K562 (cell line): Measurements from ENCODE around the gene ACAT2. TPM values are rescaled to one million over a fixed set of nuclear protein-coding genes. Genes with fewer than 3 reads are reported as not detected.

ENCODE experiments used
- ATAC-seq: fragments of 200-7000 bp; cut with Tn5 transposase; 3 replicates; pipeline ENCODE4 v1.9.1; 2020; ENCODE audit warnings: moderate library complexity
- BruUV-seq: library from RNA; stranded (reverse); fragments of 400-500 nt; replicated peaks from 2 replicates; lab custom pipeline; 2021; lab: Mats Ljungman, UMichigan
- CTCF ChIA-PET: fragments of 300-600 bp; formaldehyde crosslinking; extraction: SDS; loops from one replicate; lab custom pipeline; 2021; ENCODE audit warnings: low intra/inter-chr PET ratio; lab: Yijun Ruan, JAX
- POLR2A ChIA-PET: fragments of 300-600, 350-650 bp; sonication (Branson Sonifier 250); formaldehyde crosslinking; extraction: SDS; loops from one replicate; lab custom pipeline; 2021; ENCODE audit warnings: antibody characterized with exemption, inconsistent platforms; lab: Yijun Ruan, JAX
- DNase-seq, 4 experiments: peaks; one replicate each; pipeline versions ENCODE4 v3.0.0 to v3.0.0-alpha.2; 2011 to 2018; ENCODE audit warnings: low spot score in 3 of 4, mixed read lengths in 3 of 4; ENCODE audit errors: extremely low read depth in 1 of 4
- FAIRE-seq: peaks from 2 replicates; lab custom pipeline; 2011; peaks lifted over from hg19 to GRCh38; lab: Jason Lieb, UNC
- H2AFZ ChIP-seq: 2 replicates; pipeline ENCODE4 v1.6.0; 2011; ENCODE audit warnings: low read depth, low read length, control low read depth, inconsistent platforms
- H3K27ac ChIP-seq: fragments of 200-600 bp; 3 replicates; pipeline ENCODE4 v1.8.0; 2011; ENCODE audit warnings: low read depth, mild to moderate bottlenecking, control low read depth, inconsistent platforms, low read length, moderate library complexity, mixed read lengths; ENCODE audit errors: extremely low read depth
- H3K27me3 ChIP-seq, 2 experiments: fragments of 300-600 bp in 1 of 2; 2 replicates in 1 of 2; 3 replicates in 1 of 2; pipeline versions ENCODE4 v1.6.0 to v1.8.0; 2011; ENCODE audit warnings: inconsistent platforms in 2 of 2, low read length in 2 of 2, mild to moderate bottlenecking in 1 of 2, mixed read lengths in 1 of 2, moderate library complexity in 1 of 2; ENCODE audit not compliant: control insufficient read depth in 2 of 2, insufficient read depth in 2 of 2
- H3K36me3 ChIP-seq: fragments of 300-600 bp; 3 replicates; pipeline ENCODE4 v1.8.0; 2011; ENCODE audit warnings: mild to moderate bottlenecking, low read length, inconsistent platforms; ENCODE audit not compliant: control insufficient read depth, insufficient read depth
- H3K4me1 ChIP-seq, 2 experiments: fragments of 200-600 bp in 1 of 2; replicated peaks in 1 of 2; 2 replicates in 1 of 2; 3 replicates in 1 of 2; pipeline versions ENCODE4 v1.5.1 to v1.8.0; 2011; ENCODE audit warnings: inconsistent platforms in 2 of 2, low read length in 2 of 2, mild to moderate bottlenecking in 1 of 2, mixed read lengths in 1 of 2, moderate library complexity in 1 of 2; ENCODE audit not compliant: control insufficient read depth in 2 of 2, insufficient read depth in 2 of 2
- H3K4me2 ChIP-seq: 2 replicates; pipeline ENCODE4 v1.6.1; 2011; ENCODE audit warnings: low read length, control low read depth, inconsistent platforms, mixed read lengths; ENCODE audit not compliant: insufficient read depth
- H3K4me3 ChIP-seq: fragments of 200-600 bp; sonication (generic), shearing (Covaris generic); 2 replicates; pipeline ENCODE4 v1.5.1; 2016; ENCODE audit warnings: control low read depth, inconsistent platforms
- H3K79me2 ChIP-seq: fragments of 200-600 bp; 3 replicates; pipeline ENCODE4 v1.8.0; 2011; ENCODE audit warnings: low read length, inconsistent platforms; ENCODE audit not compliant: control insufficient read depth, insufficient read depth
- H3K9ac ChIP-seq, 2 experiments: 2 replicates each; pipeline versions ENCODE4 v1.6.0 to v1.6.1; 2011; ENCODE audit warnings: low read depth in 2 of 2, low read length in 2 of 2, control low read depth in 1 of 2, inconsistent platforms in 1 of 2, mild to moderate bottlenecking in 1 of 2, mixed read lengths in 1 of 2; ENCODE audit not compliant: insufficient read depth in 1 of 2
- H3K9me1 ChIP-seq: one replicate; pipeline ENCODE4 v1.6.0; 2011; ENCODE audit warnings: inconsistent platforms, mild to moderate bottlenecking, low read length, moderate library complexity; ENCODE audit not compliant: control insufficient read depth, insufficient read depth
- H3K9me3 ChIP-seq: replicated peaks from 2 replicates; pipeline ENCODE4 v1.5.1; 2011; ENCODE audit warnings: low read depth, low read length, inconsistent platforms; ENCODE audit not compliant: control insufficient read depth, insufficient read depth
- H4K20me1 ChIP-seq: replicated peaks from 2 replicates; pipeline ENCODE4 v1.6.1; 2011; ENCODE audit warnings: low read length, inconsistent platforms, mixed read lengths; ENCODE audit not compliant: control insufficient read depth, insufficient read depth
- ARID3A ChIP-seq: IDR thresholded peaks from 2 replicates; pipeline ENCODE4 v1.6.1; 2012; ENCODE audit warnings: low read depth, low read length, improper control_type of control experiment, borderline replicate concordance
- CBX1 ChIP-seq: sonication (generic); IDR thresholded peaks from 2 replicates; pipeline ENCODE4 v1.6.1; 2016; ENCODE audit warnings: antibody characterized with exemption, low read depth, mild to moderate bottlenecking
- CBX8 ChIP-seq: fragments of 200-600 bp; sonication (generic); IDR thresholded peaks from 2 replicates; pipeline ENCODE4 v1.6.1; 2012; ENCODE audit warnings: borderline replicate concordance, mixed run types, low read depth, mild to moderate bottlenecking, moderate library complexity, mixed read lengths, low read length, control low read depth, inconsistent platforms; ENCODE audit not compliant: poor library complexity, severe bottlenecking; ENCODE audit errors: extremely low read depth
- CREB5 ChIP-seq: fragments of 250-450 bp; sonication (Bioruptor Pico); IDR thresholded peaks from 2 replicates; pipeline ENCODE4 v1.5.0; 2020; ENCODE audit warnings: mild to moderate bottlenecking
- CREBBP ChIP-seq: IDR thresholded peaks from one replicate; pipeline ENCODE4 v1.6.1; 2012; ENCODE audit warnings: low read depth, mild to moderate bottlenecking, control low read depth, inconsistent platforms, low read length
- FOXJ2 ChIP-seq: fragments of 200-800 bp; sonication (Bioruptor generic); IDR thresholded peaks from 2 replicates; pipeline ENCODE4 v1.6.1; 2016; ENCODE audit warnings: missing genetic modification characterization, missing compliant biosample characterization
- HMG20A ChIP-seq: fragments of 450-650 bp; formaldehyde crosslinking; conservative IDR thresholded peaks from 2 replicates; pipeline ENCODE4 v1.4.0; 2020; ENCODE audit warnings: mild to moderate bottlenecking, mixed read lengths
- MAZ ChIP-seq, 2 experiments: fragments of 450-650 bp in 1 of 2; sonication (generic) in 1 of 2; formaldehyde crosslinking; IDR thresholded peaks in 1 of 2; conservative IDR thresholded peaks in 1 of 2; 2 replicates each; pipeline versions ENCODE4 v1.4.0 to v1.5.0; 2020; ENCODE audit warnings: mild to moderate bottlenecking in 1 of 2, missing genetic modification reagents in 1 of 2
- NFE2L1 ChIP-seq: fragments of 450-650 bp; IDR thresholded peaks from 2 replicates; pipeline ENCODE4 v1.6.1; 2016; ENCODE audit warnings: missing genetic modification characterization, low read depth, mild to moderate bottlenecking, missing compliant biosample characterization, moderate library complexity, borderline replicate concordance
- NFIX ChIP-seq: fragments of 250-450 bp; sonication (Bioruptor Pico); IDR thresholded peaks from 2 replicates; pipeline ENCODE4 v1.4.0; 2020; ENCODE audit warnings: low read depth, mild to moderate bottlenecking, moderate library complexity
- PHF20 ChIP-seq: fragments of 450-650 bp; IDR thresholded peaks from 2 replicates; pipeline ENCODE4 v1.6.1; 2018; ENCODE audit not compliant: partially characterized antibody
- SMAD1 ChIP-seq: fragments of 150-350 bp; IDR thresholded peaks from 2 replicates; pipeline ENCODE4 v1.6.1; 2014; ENCODE audit warnings: low read length, low read depth; ENCODE audit not compliant: partially characterized antibody
- U2AF1 ChIP-seq: fragments of 200-400 bp; formaldehyde crosslinking; optimal IDR thresholded peaks from 2 replicates; pipeline ENCODE3; 2017; ENCODE audit warnings: mild to moderate bottlenecking, low read depth, low read length, moderate library complexity
- ZMIZ1 ChIP-seq, 2 experiments: fragments of 150-350 bp in 1 of 2; IDR thresholded peaks; 2 replicates each; pipeline ENCODE4 v1.6.1; 2012 to 2016; ENCODE audit warnings: low read depth in 2 of 2, low read length in 2 of 2, mild to moderate bottlenecking in 1 of 2, moderate library complexity in 1 of 2
- WGBS: fragments of 100-300 bp; shearing (Covaris generic); methylation state at CpG from one replicate; pipeline ENCODE4 v1.1.6; 2016; ENCODE audit warnings: low coverage, mixed read lengths; ENCODE audit not compliant: insufficient coverage; ENCODE audit errors: missing lambda C conversion rate; 5-methylcytosine and 5-hydroxymethylcytosine counted together
- in situ Hi-C: fragments of 300-500 bp; cut with MboI; formaldehyde crosslinking; loops from 4 replicates; pipeline ENCODE4 v1.15.0; 2018; ENCODE audit warnings: inconsistent platforms, mixed read lengths
- intact Hi-C: fragments of 100-400 bp; cut with micrococcal nuclease; formaldehyde crosslinking; loops from 2 replicates; pipeline ENCODE4 v1.14.2; 2022
- polyA plus RNA-seq, 8 experiments: library from polyadenylated mRNA; depleted of rRNA in 4 of 8; stranded (reverse) in 5 of 8; unstranded in 3 of 8; fragments of >200 nt; fragmentation: Nextera tagmentation in 2 of 8; fragmentation: Illumina TruSeq in 1 of 8; extraction: Ambion mirVana in 2 of 8; extraction: Trizol in 1 of 8; gene quantifications; 2 replicates each; pipeline versions ENCODE4 v1.2.1 to v1.2.3, GENCODE V29; 2011 to 2014; ENCODE audit warnings: inconsistent platforms in 1 of 8, missing spikeins in 1 of 8
- total RNA-seq, 7 experiments: library from RNA; depleted of rRNA in 6 of 7; stranded (reverse); fragments of >200 nt in 6 of 7; fragmentation: Illumina TruSeq in 2 of 7; extraction: Trizol in 2 of 7; gene quantifications; 2 replicates each; pipeline versions ENCODE4 v1.2.1 to v1.2.3, GENCODE V29; 2011 to 2021; ENCODE audit warnings: low replicate concordance in 1 of 7

ACAT2 gene
- total and polyA plus RNA-seq, 9 of the 15 experiments (the other 6 are each of a cell fraction or from before 2014, with no cell fraction given), result 63.0 to 309 (median 144) TPM

- no peak for DNase-seq
- Histone ChIP-seq H3K4me3 (no peak overlapping the region), H3K9me1 (peaks cover 4% of the 10 kb centered on the region), H3K9ac (no peak overlapping the region), H3K27ac (no peak overlapping the region), H2AFZ (no peak overlapping the region), H4K20me1 (peaks cover under 1% of the 10 kb centered on the region; the same call in 1 of the 2 replicates), H3K9me3 (no peaks in the 10 kb centered on the region), H3K36me3 (no peaks in the 10 kb centered on the region), H3K4me2 (no peak overlapping the region), H3K4me1 (peaks cover 0 to 5% of the 10 kb centered on the region in 2 experiments; a peak in 2 of 5 replicates), H3K27me3 (peaks cover 77 to 89% of the 10 kb centered on the region in 2 experiments), H3K79me2 (no peaks in the 10 kb centered on the region)
- FAIRE-seq, result no peak
- ChIA-PET CTCF (no interaction called here), POLR2A (interaction anchor here (0.7 to 0.9 kb wide), 3 partner anchors 10 to 16 kb away, joined by 3 read pairs; no protein-coding TSS in a partner anchor)
- ATAC-seq, result no peak
- in situ Hi-C loops (no loop called here), intact Hi-C loops (no loop called here)
- BruUV-seq, result no TSS peak
- 3% methylated on average over 22 of the region's 23 CpGs for WGBS
- TF ChIP-seq CBX8 (no peak), ZMIZ1 (IDR thresholded peaks at IDR 0.05; ENCODE audit: low read depth in 2 of 2, low read length in 2 of 2) (no peak), MAZ (CRISPR knock-in tag; conservative IDR thresholded peaks at IDR 0.05 in 1 of 2, IDR thresholded peaks at IDR 0.05 in 1 of 2) (no peak), SMAD1 (no peak), PHF20 (no peak), FOXJ2 (no peak), ARID3A (no peak), U2AF1 (no peak), HMG20A (CRISPR knock-in tag) (no peak), NFE2L1 (tag) (no peak), CREBBP (no peak), CREB5 (CRISPR knock-in tag) (no peak), CBX1 (no peak), NFIX (CRISPR knock-in tag) (no peak)
These were observed 56.3 kb downstream of the ACAT2 start for GRCh38 chr6:159817951-159818739.
